ENCODE measurements around the gene STIM1.

The STIM1 gene

DNA sequence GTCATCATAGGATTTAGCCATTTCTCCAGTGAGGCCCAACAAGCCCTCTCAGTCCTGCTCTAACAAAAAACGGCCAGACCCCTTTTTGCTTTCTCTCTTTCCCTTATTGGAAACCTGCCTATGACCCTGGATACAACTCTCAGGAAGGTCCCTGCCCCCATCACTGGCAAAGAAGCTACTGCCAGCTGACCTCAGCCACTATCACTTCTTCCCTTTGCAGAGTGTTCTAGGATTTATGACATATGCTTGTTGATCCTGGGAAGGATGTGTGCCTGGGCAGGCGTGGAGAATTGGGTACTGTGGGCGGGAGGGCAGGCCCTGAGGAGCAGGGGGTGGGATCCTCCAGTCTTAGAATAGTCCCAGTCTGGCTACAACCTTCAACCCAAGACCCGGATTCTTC lies 39.6 kb upstream of the STIM1 start:
- Histone ChIP-seq H3K79me2 (ENCODE audit: insufficient read depth, low read length) (no peaks in the 10 kb centered on the region), H3K4me2 (ENCODE audit: low read depth, low read length, poor library complexity, severe bottlenecking) (no peak overlapping the region), H3K27ac (ENCODE audit: low read depth, low read length) (no peak overlapping the region), H3K4me3 (ENCODE audit: insufficient read depth, low read length, poor library complexity, severe bottlenecking) (no peak overlapping the region), H2AFZ (ENCODE audit: low read depth, low read length, severe bottlenecking) (no peak overlapping the region), H4K20me1 (ENCODE audit: low read depth, low read length) (no peaks in the 10 kb centered on the region), H3F3A (ENCODE audit: insufficient read depth) (no peaks in the 10 kb centered on the region), H3K9me3 (ENCODE audit: insufficient read depth, low read length) (no peaks in the 10 kb centered on the region), H3K9ac (ENCODE audit: low read length) (no peak overlapping the region), H3K27me3 (ENCODE audit: low read length) (no peaks in the 10 kb centered on the region), H3K9me2 (replicated peaks; ENCODE audit: insufficient read depth, low read length) (no peaks in the 10 kb centered on the region), H3K36me3 (ENCODE audit: low read length) (no peaks in the 10 kb centered on the region)
- TF ChIP-seq EZH2phosphoT487 (conservative IDR thresholded peaks at IDR 0.05; ENCODE audit: low read length) (no peak), CTCF (IDR thresholded peaks at IDR 0.05; ENCODE audit: insufficient read depth, low read length, poor library complexity, severe bottlenecking) (no peak)

DNA sequence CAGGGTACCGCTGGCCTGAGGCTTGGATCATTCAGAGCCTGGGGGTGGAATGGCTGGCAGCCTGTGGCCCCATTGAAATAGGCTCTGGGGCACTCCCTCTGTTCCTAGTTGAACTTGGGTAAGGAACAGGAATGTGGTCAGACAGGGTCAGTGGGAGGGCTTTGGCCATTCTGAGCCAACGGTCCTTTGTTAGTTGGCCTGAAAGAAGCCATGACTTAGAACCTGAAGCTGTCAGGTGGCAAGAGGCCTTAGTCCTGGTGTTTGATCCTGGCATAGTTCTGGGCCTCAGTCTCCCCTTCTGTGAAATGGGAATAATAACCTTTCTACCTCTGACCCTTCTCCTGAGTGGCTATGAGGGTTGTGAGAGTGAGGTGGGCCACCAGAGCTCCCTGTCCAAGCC lies 38.8 kb upstream of the STIM1 start:
- no peak overlapping the region for H3K4me2 ChIP-seq (ENCODE audit: low read depth, low read length, poor library complexity, severe bottlenecking)
- no peak for TF ChIP-seq EZH2phosphoT487 (conservative IDR thresholded peaks at IDR 0.05; ENCODE audit: low read length)
- TF ChIP-seq CTCF (IDR thresholded peaks at IDR 0.05; ENCODE audit: insufficient read depth, low read length, poor library complexity, severe bottlenecking): no peak
- no peaks in the 10 kb centered on the region for H4K20me1 ChIP-seq (ENCODE audit: low read depth, low read length)
- H3K36me3 ChIP-seq (ENCODE audit: low read length): no peaks in the 10 kb centered on the region
- H3K9me2 ChIP-seq (replicated peaks; ENCODE audit: insufficient read depth, low read length): no peaks in the 10 kb centered on the region
- H3K9ac ChIP-seq (ENCODE audit: low read length): no peak overlapping the region
- no peak overlapping the region for H3K4me3 ChIP-seq (ENCODE audit: insufficient read depth, low read length, poor library complexity, severe bottlenecking)
- no peaks in the 10 kb centered on the region for H3K79me2 ChIP-seq (ENCODE audit: insufficient read depth, low read length)
- no peaks in the 10 kb centered on the region for H3K27me3 ChIP-seq (ENCODE audit: low read length)
- no peaks in the 10 kb centered on the region for H3F3A ChIP-seq (ENCODE audit: insufficient read depth)
- H3K27ac ChIP-seq (ENCODE audit: low read depth, low read length): no peak overlapping the region
- no peaks in the 10 kb centered on the region for H3K9me3 ChIP-seq (ENCODE audit: insufficient read depth, low read length)
- H2AFZ ChIP-seq (ENCODE audit: low read depth, low read length, severe bottlenecking): no peak overlapping the region

DNA sequence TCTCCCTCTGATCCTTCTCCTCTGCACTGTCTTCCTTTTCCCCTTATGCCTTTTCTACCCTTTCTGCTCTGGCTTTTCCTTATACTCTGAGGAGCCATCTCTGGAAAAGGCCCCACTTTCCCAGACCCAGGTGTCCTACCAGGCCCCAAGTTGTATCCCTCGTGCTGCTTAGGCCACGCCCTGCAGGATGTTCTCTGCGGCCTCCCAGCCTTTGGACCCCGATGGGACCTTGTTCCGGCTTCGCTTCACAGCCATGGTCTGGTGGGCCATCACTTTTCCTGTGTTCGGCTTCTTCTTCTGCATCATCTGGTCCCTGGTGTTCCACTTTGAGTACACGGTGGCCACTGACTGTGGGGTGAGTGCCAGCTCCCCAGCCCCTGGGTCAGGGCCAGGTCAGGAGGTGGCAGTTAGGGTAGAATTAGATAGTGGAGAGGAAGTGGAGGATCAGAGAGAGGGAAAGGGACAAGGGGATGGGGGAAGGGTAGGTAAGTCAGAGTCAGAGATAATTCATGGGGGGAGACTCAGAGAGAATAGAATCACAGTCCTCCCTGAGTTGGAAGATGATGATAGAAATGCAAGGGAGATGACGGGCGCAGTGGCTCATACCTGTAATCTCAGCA lies 38.2 kb upstream of the STIM1 start:
- Histone ChIP-seq H3K79me2 (ENCODE audit: insufficient read depth, low read length) (no peaks in the 10 kb centered on the region), H2AFZ (ENCODE audit: low read depth, low read length, severe bottlenecking) (no peak overlapping the region), H3K27ac (ENCODE audit: low read depth, low read length) (no peak overlapping the region), H3K4me3 (ENCODE audit: insufficient read depth, low read length, poor library complexity, severe bottlenecking) (no peak overlapping the region), H3F3A (ENCODE audit: insufficient read depth) (no peaks in the 10 kb centered on the region), H4K20me1 (ENCODE audit: low read depth, low read length) (no peaks in the 10 kb centered on the region), H3K27me3 (ENCODE audit: low read length) (no peaks in the 10 kb centered on the region), H3K4me2 (ENCODE audit: low read depth, low read length, poor library complexity, severe bottlenecking) (no peak overlapping the region), H3K9me3 (ENCODE audit: insufficient read depth, low read length) (no peaks in the 10 kb centered on the region), H3K9ac (ENCODE audit: low read length) (no peak overlapping the region), H3K9me2 (replicated peaks; ENCODE audit: insufficient read depth, low read length) (no peaks in the 10 kb centered on the region), H3K36me3 (ENCODE audit: low read length) (no peaks in the 10 kb centered on the region)
- no peak for TF ChIP-seq EZH2phosphoT487 (conservative IDR thresholded peaks at IDR 0.05; ENCODE audit: low read length)
- TF ChIP-seq CTCF (IDR thresholded peaks at IDR 0.05; ENCODE audit: insufficient read depth, low read length, poor library complexity, severe bottlenecking): no peak

Measured in SU-DHL-6 (cell line).